PFSK-1 (cell line): Measurements from ENCODE around the gene S100A2.

Source experiments
- POLR2AphosphoS5 ChIP-seq: IDR thresholded peaks from 2 replicates; pipeline ENCODE4 v1.6.1; 2012; ENCODE audit warnings: low read depth, mild to moderate bottlenecking, control low read depth, low read length, moderate library complexity
- TAF1 ChIP-seq: IDR thresholded peaks from 2 replicates; pipeline ENCODE4 v1.6.1; 2012; ENCODE audit warnings: low read length, control low read depth, borderline replicate concordance; ENCODE audit not compliant: insufficient read depth

DNA sequence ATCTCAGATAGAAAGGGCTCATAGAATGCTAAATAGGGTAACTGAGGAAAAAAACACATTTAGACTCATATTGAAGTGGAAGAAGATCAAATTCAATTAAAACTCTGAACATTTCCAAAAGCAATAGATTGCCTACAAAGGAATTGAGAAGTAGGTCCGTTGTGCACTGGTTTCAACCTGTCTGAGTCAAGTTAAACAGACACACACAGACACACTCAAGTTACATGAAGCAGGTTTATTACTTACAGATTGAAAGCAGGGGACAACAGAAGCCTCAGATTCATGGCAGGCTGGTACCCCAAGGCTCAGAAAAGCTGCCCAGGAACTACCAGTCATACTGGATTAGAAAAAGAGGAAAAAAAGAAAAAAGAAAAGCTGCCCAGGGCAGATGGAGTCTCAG is 20.7 kb upstream of the S100A2 start:
- TF ChIP-seq POLR2AphosphoS5 (no peak), TAF1 (no peak)
